ENCODE results near the gene FNBP1. TPM values are rescaled to one million over a fixed set of nuclear protein-coding genes. Genes with fewer than 3 reads are reported as not detected.

The FNBP1 gene
- total and polyA plus RNA-seq, 2 donors (not counting 1 experiment from before 2014, with no cell fraction given), result 42.9 to 318 TPM

- Histone ChIP-seq H2AFZ (ENCODE audit: insufficient read depth, low read depth, low read length, poor library complexity, severe bottlenecking) (no peak overlapping the region), H3K9ac (ENCODE audit: low read length) (no peak overlapping the region), H3K36me3 (replicated peaks in 1 of 2; ENCODE audit: control extremely low read depth in 1 of 2, control insufficient read depth in 1 of 2, extremely low read depth in 1 of 2, insufficient read depth in 2 of 2, low read length in 1 of 2) (peaks cover 0 to 8% of the 10 kb centered on the region in 2 experiments), H4K20me1 (ENCODE audit: control insufficient read depth, insufficient read depth, low read length, poor library complexity, severe bottlenecking) (no peaks in the 10 kb centered on the region), H3K4me3 (ENCODE audit: control extremely low read depth in 1 of 5, extremely low read depth in 1 of 5, insufficient read depth in 1 of 5, low read depth in 2 of 5, low read length in 4 of 5) (no peak overlapping the region), H3K27ac (ENCODE audit: low read length in 2 of 2) (peak overlapping the region; percentile 87 to 95), H3K9me3 (ENCODE audit: control extremely low read depth in 1 of 3, control insufficient read depth in 2 of 3, insufficient read depth in 1 of 3, low read length in 2 of 3) (peaks cover 0 to 6% (median 0%) of the 10 kb centered on the region in 3 donors), H3K79me2 (ENCODE audit: control insufficient read depth, insufficient read depth, low read length) (peaks cover 100% of the 10 kb centered on the region), H3K4me1 (ENCODE audit: control insufficient read depth in 2 of 2, insufficient read depth in 2 of 2, low read length in 2 of 2) (peaks cover 85 to 89% of the 10 kb centered on the region in 2 donors), H3K4me2 (replicated peaks; ENCODE audit: low read depth, low read length, poor library complexity, severe bottlenecking) (no peak overlapping the region), H3K27me3 (replicated peaks in 1 of 4; ENCODE audit: control extremely low read depth in 1 of 4, control insufficient read depth in 3 of 4, insufficient read depth in 4 of 4, low read length in 3 of 4) (no peaks in the 10 kb centered on the region)
- no peak for TF ChIP-seq CTCF (IDR thresholded peaks at IDR 0.05)
- H3K9me3 Mint-ChIP-seq (ENCODE audit: insufficient read depth), result no peaks in the 10 kb centered on the region
- H3K4me3 Mint-ChIP-seq, result peak overlapping the region; percentile 88
- ATAC-seq (ENCODE audit: low read depth), result no peak
- no peak for DNase-seq
- intact Hi-C loops (cut with micrococcal nuclease), result loop anchor here (5.0 kb wide), 1 partner anchor 37 kb away; no protein-coding TSS in a partner anchor
- peak overlapping the region; percentile 98 for H3K27ac Mint-ChIP-seq
- ChIA-PET POLR2A (interaction anchor here (1.0 to 3.4 kb wide), 5 partner anchors 10 to 18 kb away, joined by 5 to 20 read pairs (median 10); partner anchors contain the start of gene FNBP1), CTCF (interaction anchor here (0.9 to 2.1 kb wide), 3 partner anchors 10 to 16 kb away, joined by 5 read pairs; no protein-coding TSS in a partner anchor)
- no CpG with 5 or more reads among the region's 5 CpGs for WGBS (ENCODE audit: insufficient coverage)
- no peaks in the 10 kb centered on the region for H3K27me3 Mint-ChIP-seq
- H3K4me1 Mint-ChIP-seq, result peaks cover 92% of the 10 kb centered on the region
Measured at GRCh38 chr9:130024597-130024994, 18.4 kb downstream of the FNBP1 start.

GRCh38 chr9:130023994-130024596 lies 18.9 kb downstream of the FNBP1 start:
- peak overlapping the region; percentile 87 to 95 for H3K27ac ChIP-seq (ENCODE audit: low read length in 2 of 2)
- peaks cover 0 to 8% of the 10 kb centered on the region in 2 experiments for H3K36me3 ChIP-seq (replicated peaks in 1 of 2; ENCODE audit: control extremely low read depth in 1 of 2, control insufficient read depth in 1 of 2, extremely low read depth in 1 of 2, insufficient read depth in 2 of 2, low read length in 1 of 2)
- no peaks in the 10 kb centered on the region for H3K27me3 Mint-ChIP-seq
- ChIA-PET POLR2A (interaction anchor here (1.0 to 3.5 kb wide), 9 partner anchors 8 to 35 kb away, joined by 5 to 20 read pairs (median 10); partner anchors contain the start of gene FNBP1), CTCF (interaction anchor here (0.5 to 2.1 kb wide), 6 partner anchors 11 to 83 kb away, joined by 3 to 6 read pairs (median 5); no protein-coding TSS in a partner anchor)
- peaks cover 100% of the 10 kb centered on the region for H3K79me2 ChIP-seq (ENCODE audit: control insufficient read depth, insufficient read depth, low read length)
- H3K4me1 ChIP-seq (ENCODE audit: control insufficient read depth in 2 of 2, insufficient read depth in 2 of 2, low read length in 2 of 2), result peaks cover 80 to 87% of the 10 kb centered on the region in 2 donors
- peaks cover 0 to 6% (median 0%) of the 10 kb centered on the region in 3 donors for H3K9me3 ChIP-seq (ENCODE audit: control extremely low read depth in 1 of 3, control insufficient read depth in 2 of 3, insufficient read depth in 1 of 3, low read length in 2 of 3)
- no peaks in the 10 kb centered on the region for H3K27me3 ChIP-seq (replicated peaks in 1 of 4; ENCODE audit: control extremely low read depth in 1 of 4, control insufficient read depth in 3 of 4, insufficient read depth in 4 of 4, low read length in 3 of 4)
- ATAC-seq (ENCODE audit: low read depth) (no peak), DNase-seq (no peak)
- H3K9ac ChIP-seq (ENCODE audit: low read length), result peak overlapping the region; percentile 46
- H3K4me1 Mint-ChIP-seq, result peaks cover 92% of the 10 kb centered on the region
- H3K9me3 Mint-ChIP-seq (ENCODE audit: insufficient read depth), result no peaks in the 10 kb centered on the region
- no peaks in the 10 kb centered on the region for H4K20me1 ChIP-seq (ENCODE audit: control insufficient read depth, insufficient read depth, low read length, poor library complexity, severe bottlenecking)
- 65% methylated on average over 2 of the region's 3 CpGs for WGBS (ENCODE audit: insufficient coverage)
- no peak for TF ChIP-seq CTCF (IDR thresholded peaks at IDR 0.05)
- TF ChIP-seq EZH2 (IDR thresholded peaks at IDR 0.05; ENCODE audit: borderline replicate concordance, insufficient read depth, low read depth, low read length, poor library complexity, severe bottlenecking), result no peak
- H3K27ac Mint-ChIP-seq, result peak overlapping the region; percentile 98
- no peak overlapping the region for H2AFZ ChIP-seq (ENCODE audit: insufficient read depth, low read depth, low read length, poor library complexity, severe bottlenecking)
- H3K4me2 ChIP-seq (replicated peaks; ENCODE audit: low read depth, low read length, poor library complexity, severe bottlenecking), result peak overlapping the region; percentile 72
- intact Hi-C loops (cut with micrococcal nuclease), result loop anchor here (2.0 to 5.0 kb wide), 3 partner anchors 15 to 37 kb away; no protein-coding TSS in a partner anchor
- peak overlapping the region in 1 of 5 experiments; percentile 45 for H3K4me3 ChIP-seq (ENCODE audit: control extremely low read depth in 1 of 5, extremely low read depth in 1 of 5, insufficient read depth in 1 of 5, low read depth in 2 of 5, low read length in 4 of 5)
- peak overlapping the region; percentile 88 for H3K4me3 Mint-ChIP-seq

All from B cell (primary cell).